ENCODE results near the gene RTP4. TPM values are rescaled to one million over a fixed set of nuclear protein-coding genes. Genes with fewer than 3 reads are reported as not detected.
"Not testable (repeated sequence)": the region's sequence is repeated elsewhere in the genome, so short reads cannot be mapped to it uniquely, and the experiment has no call there.

Gene RTP4
- total RNA-seq, 2 donors from 2014 or later = 1.4 to 2.1 TPM

GRCh38 chr3:187361835-187362234 lies 6.3 kb upstream of the RTP4 start:
- ATAC-seq (peak in 1 of 2 donors; percentile 38), DNase-seq (no peak)
- intact Hi-C loops (cut with DNase I) = no loop called here

GRCh38 chr3:187367561-187368103 lies 553 bp upstream of the RTP4 start:
- ATAC-seq = peak; percentile 11 to 12

DNA sequence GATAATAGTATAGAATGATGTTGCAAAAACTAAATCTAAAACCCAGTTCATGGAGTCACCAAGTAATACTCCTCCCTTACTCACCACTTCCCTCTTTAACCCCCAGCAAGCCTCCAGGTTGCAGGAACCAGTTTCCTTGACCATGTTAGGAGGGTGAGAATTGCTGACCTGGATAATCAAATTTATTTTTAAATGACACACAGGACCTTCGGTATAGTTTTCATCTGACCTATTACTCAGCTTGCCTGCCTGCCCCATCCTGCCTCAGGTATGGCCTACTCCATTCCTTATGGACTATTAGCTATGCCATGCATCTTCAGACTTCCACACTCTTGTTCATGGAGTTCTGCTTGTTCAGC lies 883 bp downstream of the RTP4 start:
- peak in 1 of 2 donors; percentile 39 for ATAC-seq
- intact Hi-C loops (cut with DNase I) = no loop called here

More at GRCh38 chr3:187367561-187368103, 553 bp upstream of the RTP4 start:
- DNase-seq = peak; percentile 29
- intact Hi-C loops (cut with DNase I) = no loop called here

DNA sequence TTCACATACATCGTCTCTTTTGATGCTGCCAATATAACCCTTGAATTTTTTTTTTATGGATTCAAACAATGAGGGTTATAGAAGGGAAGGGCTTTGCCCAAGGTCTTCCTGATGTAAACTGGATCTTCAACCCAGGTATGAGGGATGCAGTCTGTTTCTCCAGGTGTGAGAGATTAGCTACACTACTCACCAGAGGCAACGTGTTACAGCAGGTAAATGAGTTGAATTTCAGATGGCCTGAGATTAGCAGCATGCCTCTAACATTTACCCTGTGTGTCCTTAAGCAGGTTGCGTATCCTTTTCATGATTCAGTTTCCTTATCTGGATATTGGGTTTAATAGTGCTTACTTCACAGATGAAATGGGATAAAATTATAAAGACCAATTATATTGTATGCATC lies 1.9 kb downstream of the RTP4 start:
- ATAC-seq (no peak), DNase-seq (no peak)
- intact Hi-C loops (cut with DNase I) = no loop called here

More for the DNA sequence above, 883 bp downstream of the RTP4 start:
- no peak for DNase-seq

DNA sequence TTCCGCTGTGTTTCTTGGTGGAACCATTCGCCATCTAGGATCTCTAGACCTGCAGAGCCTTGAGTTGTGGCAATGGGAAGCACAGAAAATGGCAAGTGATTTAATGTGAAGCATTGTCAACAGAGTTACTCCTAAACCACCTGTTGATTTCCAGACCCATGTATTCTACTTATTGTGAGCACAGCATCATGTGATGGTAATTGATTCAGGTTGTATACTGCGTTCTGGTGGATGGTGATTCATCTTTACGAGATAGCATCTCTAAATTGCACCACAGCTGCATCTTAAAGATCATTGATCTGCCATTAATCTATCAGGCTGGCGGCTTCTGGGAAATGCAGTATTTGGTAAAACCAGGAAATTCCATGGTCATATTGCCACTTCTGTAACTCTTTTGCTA lies 7.4 kb downstream of the RTP4 start:
- DNase-seq = no peak
- ATAC-seq = no peak
- intact Hi-C loops (cut with DNase I) = no loop called here

- ATAC-seq (no peak), DNase-seq (no peak)
- intact Hi-C loops (cut with DNase I) = no loop called here
Measured at GRCh38 chr3:187377842-187378241, 9.7 kb downstream of the RTP4 start.

- peak; percentile 53 to 82 for ATAC-seq
- no peak for DNase-seq
- intact Hi-C loops (cut with DNase I) = no loop called here
Measured at GRCh38 chr3:187382609-187383151, 14.5 kb downstream of the RTP4 start.

- intact Hi-C loops (cut with DNase I) = no loop called here
- ATAC-seq (no peak), DNase-seq (no peak)
Measured at GRCh38 chr3:187383246-187383645, 15.1 kb downstream of the RTP4 start.

- ATAC-seq (peak in 1 of 2 donors; percentile 17), DNase-seq (no peak)
- intact Hi-C loops (cut with DNase I) = no loop called here
Measured at GRCh38 chr3:187385296-187385695, 17.1 kb downstream of the RTP4 start.

DNA sequence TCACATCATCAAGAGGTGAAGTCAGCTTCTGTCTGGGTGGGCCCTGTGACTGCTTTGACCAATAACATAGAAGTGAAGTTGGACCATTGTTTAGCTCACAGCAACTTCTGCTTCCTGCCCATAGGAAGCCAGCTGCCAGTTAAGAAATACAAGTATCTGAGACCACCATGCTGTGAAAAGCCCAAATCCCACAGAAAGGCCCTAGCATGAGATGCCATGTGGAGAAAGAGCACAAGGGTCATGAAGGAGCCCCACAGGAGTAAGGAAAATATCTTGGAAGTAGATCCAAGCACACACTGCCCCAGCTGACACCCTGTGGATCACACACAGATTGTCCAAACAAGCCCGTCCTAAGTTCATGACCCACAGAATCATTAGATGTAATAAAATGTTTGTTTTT lies 28.5 kb downstream of the RTP4 start:
- intact Hi-C loops (cut with DNase I) = no loop called here
- no peak for DNase-seq
- ATAC-seq = no peak

GRCh38 chr3:187398955-187399354 lies 30.8 kb downstream of the RTP4 start:
- DNase-seq (no peak), ATAC-seq (no peak)
- intact Hi-C loops (cut with DNase I) = no loop called here

DNA sequence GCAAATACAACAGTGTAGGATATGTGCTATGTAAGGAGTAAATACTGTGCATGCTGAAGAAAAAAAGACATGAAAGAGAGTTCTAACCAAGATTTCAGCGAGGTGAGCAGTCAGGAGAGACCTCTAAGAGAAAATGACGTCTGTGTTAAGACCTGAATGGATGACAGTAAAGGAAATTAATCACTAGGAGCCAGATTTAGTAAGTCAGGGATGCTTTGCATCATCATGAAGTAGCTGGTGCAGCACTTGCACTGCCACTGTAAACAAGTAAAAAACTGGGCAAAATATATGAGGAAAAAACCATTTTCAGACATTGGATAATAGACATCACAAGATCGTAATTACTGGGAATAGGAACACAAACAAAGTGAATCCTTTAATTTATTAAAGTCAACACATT lies 32.6 kb downstream of the RTP4 start:
- ATAC-seq (no peak), DNase-seq (no peak)
- intact Hi-C loops (cut with DNase I) = no loop called here

DNA sequence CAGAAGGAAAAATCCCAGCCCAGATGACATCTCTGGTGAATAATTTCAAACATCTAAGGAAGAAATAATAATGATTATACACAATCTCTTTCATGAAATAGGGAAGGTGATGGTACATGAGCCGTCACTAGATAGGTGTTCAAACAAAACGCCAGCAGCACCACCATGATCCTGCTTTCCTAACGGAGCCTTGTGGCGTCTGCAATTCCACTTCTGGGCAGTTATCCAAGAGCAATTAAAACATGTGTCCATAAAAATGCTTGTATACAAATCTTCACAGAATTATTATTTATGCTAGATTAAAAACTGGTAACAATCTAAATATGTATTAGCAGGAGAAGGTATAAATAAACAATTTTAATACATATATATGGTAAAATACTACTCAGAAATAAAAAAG lies 33.7 kb downstream of the RTP4 start:
- intact Hi-C loops (cut with DNase I) = no loop called here
- ATAC-seq (no peak), DNase-seq (no peak)

DNA sequence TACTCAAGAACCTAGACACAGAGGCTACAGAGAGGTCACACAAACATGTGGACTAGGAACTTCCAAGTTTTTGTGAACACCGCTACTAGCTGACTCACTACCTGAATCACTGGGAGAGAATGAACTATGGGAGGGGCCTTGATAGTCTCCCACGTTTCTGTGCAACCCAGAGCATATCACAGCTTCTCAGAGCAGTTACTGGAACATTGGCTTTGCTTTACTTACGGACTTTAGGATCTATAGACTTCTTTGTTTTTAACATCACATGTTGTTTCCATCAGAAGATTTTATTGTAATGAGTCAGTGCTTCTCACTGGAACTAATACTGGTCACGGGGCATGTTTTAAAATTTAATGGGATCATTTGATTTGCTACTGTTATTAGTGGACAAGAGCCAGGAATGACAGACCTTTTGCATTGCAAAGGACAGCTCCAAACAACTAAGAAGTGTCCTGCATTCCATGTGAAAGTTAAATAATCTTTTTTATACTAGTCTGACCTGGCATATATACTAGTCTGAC lies 35.6 kb downstream of the RTP4 start:
- DNase-seq = no peak
- ATAC-seq = peak; percentile 47 to 98
- intact Hi-C loops (cut with DNase I) = no loop called here

- intact Hi-C loops (cut with DNase I) = no loop called here
- ATAC-seq (peak in 1 of 2 donors; percentile 17), DNase-seq (no peak)
Measured at GRCh38 chr3:187406927-187407326, 38.7 kb downstream of the RTP4 start.

GRCh38 chr3:187411991-187412781 lies 44.0 kb downstream of the RTP4 start:
- intact Hi-C loops (cut with DNase I); DNase-seq; ATAC-seq: not testable (repeated sequence)

Other genes starting within 250 kb of the RTP4 start
- gene RPL39L, start 228.9 kb upstream of the RTP4 start, total RNA-seq = 1 to 10 TPM; 8.2 to 9.0 TPM
- gene RTP1, start 170.9 kb upstream of the RTP4 start, total RNA-seq = not detected
- 10 to 100 TPM; 12.8 to 74.7 TPM for gene MASP1, start 76.6 kb upstream of the RTP4 start, total RNA-seq

Data from left cardiac atrium (tissue), 4 donors.